Mesenchymal stem cell (in vitro differentiated cells and primary cell): ENCODE measurements around the gene RASSF8.
A peak's percentile ranks its signal among the peaks of the same experiment; 100 is the strongest.

Experiments
- DNase-seq: peaks from one replicate; pipeline ENCODE4 v3.0.0-alpha.2; 2013
- H2AFZ ChIP-seq: one replicate; pipeline ENCODE4 v1.6.1; 2013; ENCODE audit warnings: low read depth, mild to moderate bottlenecking, control low read depth, inconsistent platforms, low read length, moderate library complexity
- H2AK5ac ChIP-seq: 2 replicates; pipeline ENCODE4 v1.6.1; 2013; ENCODE audit warnings: low read length, moderate library complexity, mild to moderate bottlenecking, inconsistent platforms; ENCODE audit not compliant: severe bottlenecking
- H2BK120ac ChIP-seq: one replicate; pipeline ENCODE4 v1.6.1; 2013; ENCODE audit warnings: low read depth, mild to moderate bottlenecking, inconsistent platforms, low read length, moderate library complexity
- H2BK12ac ChIP-seq, 2 experiments: one replicate each; pipeline ENCODE4 v1.6.1; 2013; ENCODE audit warnings: inconsistent platforms in 2 of 2, low read length in 2 of 2, mild to moderate bottlenecking in 2 of 2, moderate library complexity in 2 of 2, control low read depth in 1 of 2
- H2BK15ac ChIP-seq: one replicate; pipeline ENCODE4 v1.6.1; 2013; ENCODE audit warnings: mild to moderate bottlenecking, low read depth, inconsistent platforms; ENCODE audit not compliant: poor library complexity, severe bottlenecking
- H2BK5ac ChIP-seq: 2 replicates; pipeline ENCODE4 v1.6.1; 2013; ENCODE audit warnings: low read depth, mild to moderate bottlenecking, low read length, control low read depth, inconsistent platforms; ENCODE audit not compliant: poor library complexity, severe bottlenecking
- H3K14ac ChIP-seq, 2 experiments: one replicate each; pipeline ENCODE4 v1.6.1; 2013; ENCODE audit warnings: inconsistent platforms in 2 of 2, low read length in 2 of 2, control low read depth in 1 of 2, mild to moderate bottlenecking in 1 of 2, moderate library complexity in 1 of 2
- H3K18ac ChIP-seq, 2 experiments: one replicate each; pipeline ENCODE4 v1.6.1; 2013; ENCODE audit warnings: inconsistent platforms in 2 of 2, low read length in 2 of 2, control low read depth in 1 of 2, low read depth in 1 of 2, mild to moderate bottlenecking in 1 of 2
- H3K23ac ChIP-seq, 2 experiments: one replicate each; pipeline ENCODE4 v1.6.1; 2013; ENCODE audit warnings: inconsistent platforms in 2 of 2, low read length in 2 of 2, mild to moderate bottlenecking in 2 of 2, moderate library complexity in 2 of 2, control low read depth in 1 of 2
- H3K27ac ChIP-seq: 2 replicates; pipeline ENCODE4 v1.5.1; 2013; ENCODE audit warnings: mild to moderate bottlenecking, moderate library complexity, low read length, control low read depth, inconsistent platforms; ENCODE audit not compliant: poor library complexity, severe bottlenecking
- H3K27me3 ChIP-seq, 2 experiments: 2 replicates each; pipeline versions ENCODE4 v1.6.1 to v1.7.0; 2013; ENCODE audit warnings: low read length in 2 of 2, mild to moderate bottlenecking in 2 of 2, moderate library complexity in 2 of 2, control low read depth in 1 of 2, inconsistent platforms in 1 of 2; ENCODE audit not compliant: control insufficient read depth in 1 of 2, insufficient read depth in 1 of 2
- H3K36me3 ChIP-seq, 2 experiments: 2 replicates each; pipeline versions ENCODE4 v1.6.1 to v1.7.0; 2013; ENCODE audit warnings: low read length in 2 of 2, control low read depth in 1 of 2, inconsistent platforms in 1 of 2, low read depth in 1 of 2, mild to moderate bottlenecking in 1 of 2; ENCODE audit not compliant: insufficient read depth in 2 of 2, control insufficient read depth in 1 of 2
- H3K4ac ChIP-seq, 2 experiments: one replicate each; pipeline ENCODE4 v1.6.1; 2013; ENCODE audit warnings: inconsistent platforms in 2 of 2, low read length in 2 of 2, mild to moderate bottlenecking in 2 of 2, moderate library complexity in 2 of 2, control low read depth in 1 of 2, low read depth in 1 of 2
- H3K4me1 ChIP-seq: 2 replicates; pipeline ENCODE4 v1.6.1; 2013; ENCODE audit warnings: low read depth, low read length, control low read depth; ENCODE audit not compliant: control insufficient read depth, insufficient read depth
- H3K4me2 ChIP-seq: 2 replicates; pipeline ENCODE4 v1.6.1; 2013; ENCODE audit warnings: low read length, mild to moderate bottlenecking, inconsistent platforms; ENCODE audit not compliant: poor library complexity, severe bottlenecking
- H3K4me3 ChIP-seq, 2 experiments: 2 replicates each; pipeline versions ENCODE4 v1.5.1 to v1.7.0; 2013; ENCODE audit warnings: low read length in 2 of 2, mild to moderate bottlenecking in 2 of 2, control low read depth in 1 of 2, low read depth in 1 of 2; ENCODE audit not compliant: insufficient read depth in 1 of 2
- H3K79me1 ChIP-seq: replicated peaks from 2 replicates; pipeline ENCODE4 v1.6.1; 2013; ENCODE audit warnings: mild to moderate bottlenecking, control low read depth, low read length, inconsistent platforms; ENCODE audit not compliant: poor library complexity, severe bottlenecking
- H3K9ac ChIP-seq: 2 replicates; pipeline ENCODE4 v1.7.0; 2013; ENCODE audit warnings: mild to moderate bottlenecking, low read length, moderate library complexity
- H3K9me3 ChIP-seq: 2 replicates; pipeline ENCODE4 v1.7.0; 2013; ENCODE audit warnings: mild to moderate bottlenecking, low read length; ENCODE audit not compliant: control insufficient read depth
- H4K8ac ChIP-seq: one replicate; pipeline ENCODE4 v1.6.1; 2013; ENCODE audit warnings: inconsistent platforms, mild to moderate bottlenecking, low read length, moderate library complexity
- H4K91ac ChIP-seq: one replicate; pipeline ENCODE4 v1.6.1; 2013; ENCODE audit warnings: mild to moderate bottlenecking, low read length, inconsistent platforms
- WGBS: methylation state at CpG from one replicate; pipeline ENCODE4 v1.1.7; 2013; ENCODE audit warnings: mixed read lengths; 5-methylcytosine and 5-hydroxymethylcytosine counted together

Gene RASSF8

DNA sequence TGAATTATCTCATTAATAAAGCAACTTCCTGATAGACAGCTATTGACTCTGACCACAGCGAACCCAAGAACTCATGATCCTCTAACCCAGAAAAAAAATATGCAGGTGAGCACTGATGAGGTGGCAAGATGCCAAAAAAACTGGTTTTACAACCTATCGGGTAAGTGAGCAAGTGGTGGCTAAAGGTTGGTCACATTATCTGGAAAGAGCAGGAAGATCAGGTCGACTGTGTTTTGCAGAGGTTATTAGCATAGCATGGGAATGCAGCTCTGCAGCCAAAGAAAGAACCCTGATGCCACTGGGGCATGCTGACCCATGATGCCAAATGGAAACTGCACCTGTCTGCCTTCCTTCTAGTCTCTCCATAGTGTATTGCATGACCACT lies 142.9 kb downstream of the RASSF8 start:
- WGBS, result 79% methylated on average over 3 of the region's 3 CpGs
- H3K18ac ChIP-seq, result no peak overlapping the region
- H3K14ac ChIP-seq, result no peak overlapping the region
- no peak overlapping the region for H2BK120ac ChIP-seq
- H3K4me3 ChIP-seq, result no peak overlapping the region
- H2BK15ac ChIP-seq, result no peak overlapping the region
- no peak overlapping the region for H2BK5ac ChIP-seq
- H4K8ac ChIP-seq, result no peak overlapping the region
- DNase-seq, result no peak
- no peak overlapping the region for H3K9ac ChIP-seq
- H3K27me3 ChIP-seq, result no peaks in the 10 kb centered on the region
- no peaks in the 10 kb centered on the region for H3K36me3 ChIP-seq
- H3K4me1 ChIP-seq, result no peaks in the 10 kb centered on the region
- no peak overlapping the region for H2AK5ac ChIP-seq
- H3K79me1 ChIP-seq, result no peaks in the 10 kb centered on the region
- no peaks in the 10 kb centered on the region for H3K9me3 ChIP-seq
- no peak overlapping the region for H2BK12ac ChIP-seq
- H2AFZ ChIP-seq, result no peak overlapping the region
- H3K27ac ChIP-seq, result no peak overlapping the region
- no peak overlapping the region for H3K4ac ChIP-seq
- H3K23ac ChIP-seq, result no peak overlapping the region
- H4K91ac ChIP-seq, result peak overlapping the region; percentile 6
- no peak overlapping the region for H3K4me2 ChIP-seq

DNA sequence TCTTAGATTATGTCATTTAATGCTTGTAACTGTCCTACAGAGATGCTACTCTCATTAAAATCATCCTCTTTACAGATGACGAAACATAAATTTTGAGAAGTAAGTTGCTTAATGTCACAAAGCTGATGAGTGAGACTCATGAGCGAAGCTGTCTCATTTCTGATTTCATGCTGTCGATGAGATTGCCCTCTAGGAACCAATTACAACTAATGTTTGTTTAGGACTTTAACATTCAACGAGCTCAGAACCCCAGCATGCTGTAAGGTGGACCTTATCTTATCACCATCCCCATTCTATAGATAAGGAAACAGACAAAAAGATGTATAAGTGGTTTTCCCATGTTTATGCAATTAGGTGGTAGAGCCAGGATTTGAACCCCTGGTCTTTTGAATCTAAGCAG lies 143.3 kb downstream of the RASSF8 start:
- H2BK5ac ChIP-seq, result no peak overlapping the region
- 92% methylated on average over 3 of the region's 4 CpGs for WGBS
- no peak overlapping the region for H3K4me2 ChIP-seq
- no peaks in the 10 kb centered on the region for H3K79me1 ChIP-seq
- no peak overlapping the region for H3K4ac ChIP-seq
- no peak overlapping the region for H2BK120ac ChIP-seq
- DNase-seq, result no peak
- H3K4me1 ChIP-seq, result no peaks in the 10 kb centered on the region
- no peak overlapping the region for H3K23ac ChIP-seq
- H3K27me3 ChIP-seq, result no peaks in the 10 kb centered on the region
- no peak overlapping the region for H2AK5ac ChIP-seq
- H3K36me3 ChIP-seq, result no peaks in the 10 kb centered on the region
- H2BK15ac ChIP-seq, result no peak overlapping the region
- no peak overlapping the region for H4K91ac ChIP-seq
- H3K4me3 ChIP-seq, result no peak overlapping the region
- no peak overlapping the region for H2BK12ac ChIP-seq
- no peak overlapping the region for H4K8ac ChIP-seq
- no peak overlapping the region for H2AFZ ChIP-seq
- H3K9ac ChIP-seq, result no peak overlapping the region
- no peak overlapping the region for H3K18ac ChIP-seq
- H3K27ac ChIP-seq, result no peak overlapping the region
- H3K9me3 ChIP-seq, result no peaks in the 10 kb centered on the region
- no peak overlapping the region for H3K14ac ChIP-seq

DNA sequence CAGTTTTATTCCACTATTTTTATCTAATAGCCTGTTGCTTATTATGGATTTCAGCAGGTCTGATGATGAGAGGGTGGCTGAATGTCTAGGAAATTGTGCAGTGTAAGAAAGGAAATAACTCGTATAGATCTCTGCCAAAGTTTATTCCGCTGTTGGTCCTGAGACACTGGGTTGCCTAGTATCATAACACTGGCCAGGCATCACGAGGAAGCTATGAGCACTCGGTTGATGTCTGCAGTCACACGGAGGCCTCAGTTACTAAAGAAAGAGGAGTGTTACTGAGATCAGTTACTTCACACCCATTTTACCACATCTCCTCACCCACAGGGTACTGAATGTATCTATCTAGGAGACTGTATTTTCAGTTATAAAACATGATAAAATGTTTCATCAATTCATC lies 144.5 kb downstream of the RASSF8 start:
- Histone ChIP-seq H3K36me3 (no peaks in the 10 kb centered on the region), H2BK15ac (no peak overlapping the region), H4K91ac (no peak overlapping the region), H3K18ac (no peak overlapping the region), H3K27ac (no peak overlapping the region), H3K9me3 (no peaks in the 10 kb centered on the region), H3K4ac (no peak overlapping the region), H2BK12ac (no peak overlapping the region), H3K23ac (no peak overlapping the region), H3K4me2 (no peak overlapping the region), H3K9ac (no peak overlapping the region), H3K79me1 (no peaks in the 10 kb centered on the region), H4K8ac (no peak overlapping the region), H3K27me3 (no peaks in the 10 kb centered on the region), H2AK5ac (no peak overlapping the region), H2BK5ac (no peak overlapping the region), H3K14ac (no peak overlapping the region), H3K4me3 (no peak overlapping the region), H3K4me1 (no peaks in the 10 kb centered on the region), H2AFZ (no peak overlapping the region), H2BK120ac (no peak overlapping the region)
- 93% methylated on average over 4 of the region's 5 CpGs for WGBS
- no peak for DNase-seq

DNA sequence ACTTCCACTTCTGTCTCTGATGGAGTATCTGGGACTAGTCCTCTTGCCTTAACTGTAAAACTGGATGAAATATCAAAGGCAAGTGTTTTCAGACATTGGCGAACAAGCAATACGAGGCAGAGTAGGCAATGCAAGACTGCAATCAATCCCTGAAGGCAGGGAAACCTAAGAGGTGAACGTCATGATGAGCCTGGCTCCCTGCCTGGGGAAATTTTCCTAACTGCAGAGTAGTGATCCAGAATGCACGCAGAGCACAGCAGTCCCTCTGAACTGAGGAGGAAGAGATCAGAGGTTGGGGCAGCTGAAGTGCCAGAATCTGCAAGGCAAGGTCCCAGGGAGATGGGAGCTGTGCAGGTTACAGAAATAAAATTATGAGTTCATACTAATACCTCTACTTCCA lies 147.9 kb downstream of the RASSF8 start:
- Histone ChIP-seq H3K27me3 (no peaks in the 10 kb centered on the region), H2BK5ac (no peak overlapping the region), H3K79me1 (no peaks in the 10 kb centered on the region), H4K8ac (no peak overlapping the region), H3K4me2 (no peak overlapping the region), H2BK15ac (no peak overlapping the region), H3K4me3 (no peak overlapping the region), H3K14ac (no peak overlapping the region), H2AFZ (no peak overlapping the region), H3K36me3 (no peaks in the 10 kb centered on the region), H3K9me3 (no peaks in the 10 kb centered on the region), H3K4me1 (peaks cover 1% of the 10 kb centered on the region), H3K27ac (no peak overlapping the region), H3K18ac (no peak overlapping the region), H2BK120ac (no peak overlapping the region), H2AK5ac (no peak overlapping the region), H4K91ac (no peak overlapping the region), H3K4ac (no peak overlapping the region), H3K23ac (no peak overlapping the region), H2BK12ac (no peak overlapping the region), H3K9ac (no peak overlapping the region)
- DNase-seq, result no peak
- 75% methylated on average over 4 of the region's 4 CpGs for WGBS
